ENCODE data around the gene TNIK. TPM values are rescaled to one million over a fixed set of nuclear protein-coding genes. Genes with fewer than 3 reads are reported as not detected.

TNIK gene
- 19.2 TPM for polyA plus RNA-seq (ENCODE audit: insufficient read length)
- long read RNA-seq, donor 1, partial matches to known transcripts, result 0 of 1 reads
- long read RNA-seq, donor 1, other reads (novel, unspliced or antisense), result 0 of 1 reads
- long read RNA-seq, donor 2, result 0 reads
- long read RNA-seq, donor 3, partial matches to known transcripts, result 0 of 1 reads
- long read RNA-seq, donor 3, other reads (novel, unspliced or antisense), result 0 of 1 reads
- long read RNA-seq, donor 4, result 0 reads
- long read RNA-seq, donor 5, result 0 reads
- long read RNA-seq, donor 6, result 0 reads
- long read RNA-seq, donor 7, partial matches to known transcripts, result 0 of 2 reads
- long read RNA-seq, donor 7, other reads (novel, unspliced or antisense), result 0 of 2 reads
- long read RNA-seq, donor 8, result 0 reads

GRCh38 chr3:171459942-171460724 is at the start of gene TNIK:
TNIK (minus strand) TSS chr3:171460405; CDS start chr3:171460063, 342 bp downstream.
- peak; percentile 84 for DNase-seq

DNA sequence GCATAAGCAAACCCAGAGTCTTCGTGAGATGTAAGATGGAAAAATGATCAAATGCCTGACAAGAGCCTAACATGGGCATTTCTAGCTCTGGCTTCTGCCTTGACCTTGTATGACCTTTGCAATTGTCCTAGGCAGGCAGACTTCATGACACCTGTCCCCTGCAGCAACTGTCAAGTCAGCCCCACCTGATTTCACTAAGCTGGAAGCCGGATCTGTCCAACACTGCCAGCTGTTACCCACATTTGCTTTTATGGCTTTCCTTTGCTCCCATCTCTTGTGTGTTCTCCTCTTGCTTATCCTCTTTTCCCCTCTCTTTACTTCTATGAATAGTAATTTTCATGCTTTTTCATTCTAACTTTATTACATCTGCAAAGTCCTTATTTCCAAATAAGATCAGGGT is 48.5 kb upstream of the TNIK start:
- DNase-seq, result no peak

GRCh38 chr3:171508206-171508605 is 48.0 kb upstream of the TNIK start:
- DNase-seq, result no peak

DNA sequence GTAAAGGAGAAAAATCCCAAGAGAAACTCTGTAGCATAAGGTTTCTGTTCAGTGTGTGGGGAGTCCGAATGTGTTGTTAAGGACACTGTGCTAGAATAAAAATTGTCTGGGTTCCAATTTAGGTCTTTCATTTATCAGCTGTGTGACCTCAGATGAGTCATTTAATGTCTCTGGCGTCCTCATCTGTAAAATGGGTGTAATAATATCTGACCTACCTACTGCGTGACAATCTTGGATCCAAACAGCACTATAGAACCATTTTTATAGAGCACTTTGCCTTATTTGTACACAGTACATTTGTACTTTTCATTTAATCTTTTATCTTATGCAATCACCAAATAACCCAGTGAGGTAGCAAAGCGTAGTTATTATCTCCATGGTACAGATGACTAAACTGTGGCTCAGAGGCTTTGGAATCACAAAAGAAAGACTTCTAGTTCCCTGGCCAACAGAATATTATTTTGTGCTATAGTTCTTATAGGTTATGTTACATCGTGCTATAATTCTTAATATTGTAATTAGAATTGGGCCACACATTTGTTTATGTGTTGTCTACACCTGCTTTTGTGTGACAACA is 46.6 kb upstream of the TNIK start:
- no peak for DNase-seq

DNA sequence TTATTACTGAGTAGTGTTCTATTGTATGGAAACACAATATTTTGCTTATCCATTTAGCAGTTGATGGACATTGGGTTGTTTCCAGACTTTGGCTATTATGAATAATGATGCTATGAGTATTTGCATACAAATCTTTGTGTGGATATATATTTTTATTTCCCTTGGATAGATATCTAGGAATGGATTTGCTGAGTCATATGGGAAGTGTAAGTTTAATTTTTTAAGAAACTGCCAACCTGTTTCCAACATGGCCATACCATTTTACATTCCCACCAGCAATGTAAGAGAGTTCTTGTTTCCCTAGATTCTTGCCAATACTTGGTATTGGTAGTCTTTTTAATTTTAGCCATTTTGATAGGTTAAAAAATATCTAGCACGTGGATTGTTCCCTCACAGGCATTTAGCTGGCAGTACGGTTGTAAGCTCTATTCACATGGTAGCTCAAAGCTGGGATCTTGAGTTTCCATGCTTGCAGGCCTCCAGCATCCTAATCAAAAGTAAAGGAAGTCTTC is 45.7 kb upstream of the TNIK start:
- no peak for DNase-seq

DNA sequence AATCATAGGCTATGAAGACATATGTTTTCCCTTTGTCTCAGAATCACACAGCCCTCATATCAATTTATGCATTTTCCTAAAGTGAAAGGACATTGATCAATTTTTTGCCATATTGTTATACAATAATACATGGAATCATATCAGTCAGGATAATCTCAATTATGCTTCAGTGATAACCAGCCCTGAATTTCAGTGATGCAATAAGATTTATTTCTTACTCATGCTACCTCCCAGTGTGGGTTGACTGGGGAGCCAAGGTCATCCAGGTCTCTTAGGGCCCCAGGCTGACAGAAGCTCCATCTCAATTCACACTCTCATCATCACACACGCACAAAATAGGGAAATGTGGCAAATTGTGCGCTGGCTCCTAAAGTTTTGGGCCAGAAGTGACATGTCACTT is 44.2 kb upstream of the TNIK start:
- no peak for DNase-seq

- DNase-seq, result no peak
These were observed 43.6 kb upstream of the TNIK start for GRCh38 chr3:171503817-171504216.

DNA sequence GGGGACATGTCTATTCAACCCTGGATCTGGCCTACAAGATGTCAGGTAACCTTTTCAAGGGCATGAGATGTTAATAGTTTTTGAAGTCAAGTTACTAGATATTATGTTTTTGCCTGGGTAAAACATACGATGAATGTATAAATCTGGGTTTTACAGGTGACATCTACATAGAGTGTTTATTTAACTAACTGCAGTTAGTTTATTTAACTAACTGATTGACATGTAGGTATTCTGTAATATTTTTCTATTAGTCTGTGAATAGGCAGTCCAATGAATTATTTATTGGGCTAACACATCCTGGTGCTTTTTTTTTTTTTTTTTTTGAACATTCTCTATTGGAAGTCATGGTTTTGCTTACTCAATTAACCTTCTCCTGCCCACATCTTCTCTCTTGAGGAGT is 38.7 kb upstream of the TNIK start:
- no peak for DNase-seq

GRCh38 chr3:171497468-171497867 is 37.3 kb upstream of the TNIK start:
- DNase-seq, result no peak

DNA sequence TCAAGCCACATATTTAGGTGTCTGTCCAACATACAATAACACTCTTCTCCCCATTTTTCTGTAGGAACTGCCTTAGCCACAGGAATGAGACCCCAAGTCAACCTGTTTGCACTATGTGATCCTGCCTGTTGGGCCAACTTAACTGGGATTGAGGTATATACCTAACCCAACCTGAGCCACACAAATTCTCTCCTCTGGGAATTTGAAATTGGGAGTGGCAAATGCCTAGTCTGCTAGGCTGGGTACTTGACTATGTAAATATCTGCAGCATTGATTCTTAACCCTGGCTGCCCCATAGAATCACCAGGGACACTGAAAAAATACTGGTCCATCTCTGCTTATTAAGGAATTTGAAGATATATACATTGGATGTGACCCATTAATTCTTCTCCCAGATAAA is 35.2 kb upstream of the TNIK start:
- DNase-seq, result no peak

DNA sequence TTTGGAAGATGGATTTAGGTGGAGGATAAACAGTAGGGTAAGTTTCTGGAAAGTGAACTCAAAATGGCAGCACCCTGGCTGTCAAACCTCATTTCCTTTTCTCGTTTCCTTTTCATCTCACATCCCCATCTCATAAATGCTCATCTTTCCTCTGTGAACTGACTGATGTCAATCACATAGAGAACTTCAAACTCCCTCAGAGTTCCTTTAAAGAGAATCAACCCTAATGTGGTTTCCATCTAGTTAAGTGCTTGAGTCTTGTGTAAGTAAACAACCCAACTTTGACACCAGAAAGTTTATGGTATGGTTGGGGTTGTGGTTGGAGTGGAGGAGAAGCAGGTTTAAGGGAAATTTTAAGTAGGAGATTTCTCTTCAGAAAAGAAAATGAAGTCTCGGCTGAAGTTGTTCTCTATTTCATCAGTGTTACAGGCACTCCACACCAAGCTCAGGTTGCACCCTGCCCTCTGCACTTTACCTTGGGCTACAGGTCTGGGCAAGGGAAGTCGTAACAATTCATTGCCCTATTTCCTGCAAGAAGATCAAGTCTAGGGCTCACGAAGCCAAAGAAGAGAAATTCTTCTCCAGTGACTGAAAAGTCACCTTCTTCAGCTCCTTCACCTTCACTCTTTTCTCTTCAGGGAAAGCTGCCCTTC is 34.4 kb upstream of the TNIK start:
- no peak for DNase-seq

- no peak for DNase-seq
These were observed 31.2 kb upstream of the TNIK start for GRCh38 chr3:171491361-171491760.

DNA sequence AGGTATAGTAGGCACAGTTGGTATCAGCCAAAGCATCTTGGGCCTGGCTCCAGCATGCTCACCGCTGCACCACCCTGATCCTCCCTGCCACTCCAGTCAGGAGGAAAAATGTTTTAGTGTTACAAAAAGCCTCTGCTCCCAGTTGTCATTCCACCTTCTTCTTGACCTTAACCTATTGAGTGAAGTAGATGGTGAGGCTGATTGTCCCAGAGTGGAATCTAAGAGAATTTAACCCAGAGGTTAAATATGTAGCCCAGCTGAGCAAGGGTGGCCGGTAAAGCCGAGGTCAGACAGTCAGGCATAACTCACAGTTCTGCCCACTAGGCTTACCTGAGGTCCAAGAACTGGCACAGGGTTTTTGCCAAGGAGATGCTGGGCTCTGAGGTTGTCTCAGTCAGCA is 30.7 kb upstream of the TNIK start:
- DNase-seq, result no peak

DNA sequence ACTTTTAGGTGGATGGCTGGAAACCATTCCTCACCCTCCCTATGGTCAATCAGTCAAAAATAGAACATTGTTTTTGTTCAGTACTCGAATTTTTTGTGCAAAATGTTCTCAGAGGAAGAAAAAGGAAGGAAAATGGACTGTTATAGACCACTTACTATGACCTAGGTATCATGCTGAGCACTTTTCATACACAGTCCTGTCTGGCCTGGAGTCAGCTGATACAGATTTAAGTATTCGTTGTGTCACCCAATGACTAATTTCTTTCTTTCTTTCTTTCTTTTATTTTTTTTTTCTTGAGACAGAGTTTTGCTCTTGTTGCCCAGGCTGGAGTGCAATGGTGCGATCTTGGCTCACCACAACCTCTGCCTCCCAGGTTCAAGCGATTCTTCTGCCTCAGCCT is 29.1 kb upstream of the TNIK start:
- DNase-seq, result no peak

- DNase-seq, result no peak
These were observed 28.3 kb upstream of the TNIK start for GRCh38 chr3:171488479-171488878.

GRCh38 chr3:171487382-171487781 is 27.2 kb upstream of the TNIK start:
- DNase-seq, result no peak

GRCh38 chr3:171485338-171485737 is 25.1 kb upstream of the TNIK start:
- no peak for DNase-seq

- no peak for DNase-seq
These were observed 20.8 kb upstream of the TNIK start for GRCh38 chr3:171481011-171481410.

GRCh38 chr3:171480526-171480925 is 20.3 kb upstream of the TNIK start:
- DNase-seq, result no peak

- no peak for DNase-seq
These were observed 16.4 kb upstream of the TNIK start for GRCh38 chr3:171476532-171477102.

DNA sequence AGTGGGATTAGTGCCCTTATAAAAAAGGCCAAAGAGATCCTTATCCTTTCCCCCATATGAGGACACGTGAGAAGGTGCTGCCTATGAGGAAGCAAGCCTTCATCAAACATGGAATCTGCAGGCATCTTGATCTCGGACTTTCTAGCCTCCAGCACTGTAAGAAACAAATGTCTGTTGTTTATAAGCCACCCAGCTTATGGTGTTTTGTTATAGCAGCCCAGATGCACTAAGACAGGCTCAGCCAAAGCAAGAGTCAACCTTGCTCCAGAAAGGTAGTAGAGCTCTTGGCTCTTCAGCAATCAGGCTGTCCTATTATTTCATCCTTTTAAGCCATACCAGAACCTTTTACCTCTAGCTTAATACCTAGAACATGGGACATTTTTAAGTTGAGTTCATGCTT is 12.3 kb upstream of the TNIK start:
- no peak for DNase-seq

DNA sequence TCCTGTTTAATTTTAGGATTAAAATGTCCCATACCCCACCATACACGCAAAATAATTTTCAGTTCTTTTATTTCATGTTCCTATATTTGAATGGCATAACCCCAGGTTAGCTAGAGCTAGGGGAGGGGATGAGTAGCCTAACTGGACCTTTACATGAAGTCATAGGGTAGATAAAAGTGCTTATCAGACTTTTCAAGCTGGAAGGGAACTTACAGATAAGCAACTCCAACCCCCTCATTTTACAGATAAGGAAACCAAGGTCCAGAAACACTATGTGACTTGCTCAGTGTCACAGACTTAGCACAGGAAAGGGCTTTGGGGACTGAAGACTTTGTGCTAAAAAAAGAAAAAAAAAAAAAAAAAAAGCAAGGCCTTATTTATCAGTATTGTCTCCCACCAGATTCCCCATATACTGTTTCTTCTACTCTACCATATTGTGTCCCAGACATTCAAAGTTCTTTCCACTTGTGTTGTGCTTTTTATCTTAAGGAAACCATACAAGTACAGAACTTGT is 10.6 kb upstream of the TNIK start:
- no peak for DNase-seq

Measured in left kidney (tissue), 8 donors.